Measurements from ENCODE around the gene TRAF3IP3.

TRAF3IP3 gene

GRCh38 chr1:209767096-209767495 is 11.2 kb downstream of the TRAF3IP3 start:
- TF ChIP-seq CTCF (IDR thresholded peaks at IDR 0.05; ENCODE audit: low read depth, low read length): no peak
- no peak for DNase-seq (ENCODE audit: extremely low read depth, low read depth)

- DNase-seq (ENCODE audit: extremely low read depth, low read depth): no peak
- no peak for TF ChIP-seq CTCF (IDR thresholded peaks at IDR 0.05; ENCODE audit: low read depth, low read length)
Measured at GRCh38 chr1:209767706-209768105, 11.9 kb downstream of the TRAF3IP3 start.

GRCh38 chr1:209768354-209768774 is 12.5 kb downstream of the TRAF3IP3 start:
- TF ChIP-seq CTCF (IDR thresholded peaks at IDR 0.05; ENCODE audit: low read depth, low read length): no peak
- DNase-seq (ENCODE audit: extremely low read depth, low read depth): no peak

GRCh38 chr1:209769171-209769904 is 13.5 kb downstream of the TRAF3IP3 start:
- no peak for TF ChIP-seq CTCF (IDR thresholded peaks at IDR 0.05; ENCODE audit: low read depth, low read length)
- DNase-seq (ENCODE audit: extremely low read depth, low read depth): peak; percentile 16

GRCh38 chr1:209769971-209770370 is 14.1 kb downstream of the TRAF3IP3 start:
- TF ChIP-seq CTCF (IDR thresholded peaks at IDR 0.05; ENCODE audit: low read depth, low read length): no peak
- DNase-seq (ENCODE audit: extremely low read depth, low read depth): no peak

GRCh38 chr1:209770636-209771415 is 15.0 kb downstream of the TRAF3IP3 start:
- no peak for DNase-seq (ENCODE audit: extremely low read depth, low read depth)
- TF ChIP-seq CTCF (IDR thresholded peaks at IDR 0.05; ENCODE audit: low read depth, low read length): no peak

GRCh38 chr1:209772126-209772525 is 16.3 kb downstream of the TRAF3IP3 start:
- no peak for DNase-seq (ENCODE audit: extremely low read depth, low read depth)
- no peak for TF ChIP-seq CTCF (IDR thresholded peaks at IDR 0.05; ENCODE audit: low read depth, low read length)
